ENCODE results near the gene EDIL3.

GRCh38 chr5:84370176-84370575, 14.5 kb downstream of the EDIL3 start:
- TF ChIP-seq CTCF (conservative IDR thresholded peaks at IDR 0.05 in 1 of 2, IDR thresholded peaks at IDR 0.05 in 1 of 2; ENCODE audit: extremely low read depth in 1 of 2, insufficient read depth in 1 of 2, low read depth in 1 of 2, low read length in 2 of 2) (no peak), EZH2 (IDR thresholded peaks at IDR 0.05; ENCODE audit: borderline replicate concordance, low read length) (no peak)
